Measurements from ENCODE around the gene SPINT1. TPM values are rescaled to one million over a fixed set of nuclear protein-coding genes. Genes with fewer than 3 reads are reported as not detected.
A peak's percentile ranks its signal among the peaks of the same experiment; 100 is the strongest.

SPINT1 gene
- total and polyA plus RNA-seq, 2 of the 13 experiments (the other 11 are each of a cell fraction or from before 2014, with no cell fraction given): 0.49 to 2.5 TPM

- TF ChIP-seq HIC2 (CRISPR knock-in tag; IDR thresholded peaks at IDR 0.05; ENCODE audit: low read depth) (no peak), ZNF275 (CRISPR knock-in tag; IDR thresholded peaks at IDR 0.05; ENCODE audit: borderline replicate concordance) (no peak), ZNF639 (CRISPR knock-in tag; conservative IDR thresholded peaks at IDR 0.05) (peak; percentile 41; the same call in 1 of the 2 replicates), GFI1 (CRISPR knock-in tag; IDR thresholded peaks at IDR 0.05; ENCODE audit: borderline replicate concordance) (no peak), IKZF4 (CRISPR knock-in tag; IDR thresholded peaks at IDR 0.05; ENCODE audit: borderline replicate concordance, low read depth, not compliant biosample characterization) (no peak), GABPB1 (CRISPR knock-in tag; IDR thresholded peaks at IDR 0.05) (no peak), REST (IDR thresholded peaks at IDR 0.05; ENCODE audit: borderline replicate concordance in 1 of 2, low read depth in 1 of 2, low read length in 2 of 2) (no peak), USF2 (IDR thresholded peaks at IDR 0.05; ENCODE audit: low read depth, low read length) (no peak), USF2 (CRISPR knock-in tag; IDR thresholded peaks at IDR 0.05; ENCODE audit: borderline replicate concordance) (no peak), MAF1 (CRISPR knock-in tag; IDR thresholded peaks at IDR 0.05; ENCODE audit: borderline replicate concordance) (no peak), FOXA1 (IDR thresholded peaks at IDR 0.05) (no peak), FOXA1 (CRISPR knock-in tag; IDR thresholded peaks at IDR 0.05) (no peak), POLR2G (IDR thresholded peaks at IDR 0.05; ENCODE audit: low read depth, low read length) (no peak; the same call in 1 of the 2 replicates)
These were observed 51.0 kb downstream of the SPINT1 start (continued) for GRCh38 chr15:40894681-40895448.
